HEK293 (cell line): ENCODE measurements around the gene STMND1.

Experiments
- CTCF ChIA-PET: fragments of 350-600 bp; formaldehyde crosslinking; extraction: SDS; loops from one replicate; lab custom pipeline; 2021; ENCODE audit warnings: antibody characterized with exemption; lab: Yijun Ruan, JAX
- POLR2A ChIA-PET: fragments of 300-600 bp; formaldehyde crosslinking; extraction: SDS; loops from one replicate; lab custom pipeline; 2020; ENCODE audit warnings: antibody characterized with exemption, inconsistent platforms; lab: Yijun Ruan, JAX
- H3K27ac ChIP-seq: fragments of 200-500 bp; sonication (Bioruptor generic); 2 replicates; pipeline ENCODE4 v1.5.1; 2014; ENCODE audit warnings: low read depth, low read length, control low read depth, inconsistent platforms; ENCODE audit errors: extremely low read depth
- H3K36me3 ChIP-seq, 2 experiments: fragments of 200-500 bp in 1 of 2; sonication (Bioruptor generic) in 1 of 2; 1 replicate in 1 of 2; 2 replicates in 1 of 2; pipeline ENCODE4 v1.5.1; 2014 to 2017; ENCODE audit warnings: inconsistent platforms in 2 of 2, low read length in 2 of 2; ENCODE audit not compliant: control insufficient read depth in 2 of 2, insufficient read depth in 1 of 2
- H3K4me1 ChIP-seq: fragments of 200-500 bp; sonication (Bioruptor generic); 2 replicates; pipeline ENCODE4 v1.5.1; 2014; ENCODE audit warnings: mild to moderate bottlenecking, low read length, inconsistent platforms; ENCODE audit not compliant: control insufficient read depth, insufficient read depth
- H3K4me3 ChIP-seq: 2 replicates; pipeline ENCODE4 v1.5.1; 2011; ENCODE audit warnings: low read depth, mild to moderate bottlenecking, control low read depth, low read length, moderate library complexity
- H3K9me3 ChIP-seq: fragments of 200-500 bp; sonication (Bioruptor generic); 2 replicates; pipeline ENCODE4 v1.5.1; 2014; ENCODE audit warnings: low read depth, low read length, inconsistent platforms; ENCODE audit not compliant: control insufficient read depth, insufficient read depth
- EGR2 ChIP-seq: fragments of 450-650 bp; formaldehyde crosslinking; IDR thresholded peaks from 2 replicates; pipeline ENCODE4 v1.5.1; 2016; ENCODE audit warnings: low read depth, missing biosample characterization, missing genetic modification characterization
- GFI1B ChIP-seq: fragments of 450-650 bp; formaldehyde crosslinking; IDR thresholded peaks from 2 replicates; pipeline ENCODE4 v1.5.1; 2016; ENCODE audit warnings: missing biosample characterization, missing genetic modification characterization
- KLF8 ChIP-seq: fragments of 450-650 bp; formaldehyde crosslinking; IDR thresholded peaks from 2 replicates; pipeline ENCODE4 v1.5.1; 2016; ENCODE audit warnings: missing biosample characterization, missing genetic modification characterization
- MYNN ChIP-seq: fragments of 450-650 bp; formaldehyde crosslinking; IDR thresholded peaks from 2 replicates; pipeline ENCODE4 v1.5.1; 2016; ENCODE audit warnings: missing biosample characterization, missing genetic modification characterization, borderline replicate concordance
- WT1 ChIP-seq: fragments of 450-650 bp; formaldehyde crosslinking; IDR thresholded peaks from 2 replicates; pipeline ENCODE4 v1.5.1; 2016; ENCODE audit warnings: missing biosample characterization, missing genetic modification characterization
- ZBTB20 ChIP-seq: fragments of 450-650 bp; formaldehyde crosslinking; IDR thresholded peaks from 2 replicates; pipeline ENCODE4 v1.5.1; 2016; ENCODE audit warnings: missing biosample characterization, missing genetic modification characterization
- ZBTB21 ChIP-seq: fragments of 450-650 bp; formaldehyde crosslinking; IDR thresholded peaks from 2 replicates; pipeline ENCODE4 v1.5.1; 2017; ENCODE audit warnings: missing biosample characterization, missing genetic modification characterization
- ZFHX2 ChIP-seq: fragments of 450-650 bp; formaldehyde crosslinking; conservative IDR thresholded peaks from 2 replicates; pipeline ENCODE4 v1.5.1; 2016; ENCODE audit warnings: missing biosample characterization, missing genetic modification characterization
- ZFP37 ChIP-seq: fragments of 450-650 bp; formaldehyde crosslinking; IDR thresholded peaks from 2 replicates; pipeline ENCODE4 v1.5.1; 2016; ENCODE audit warnings: missing biosample characterization, missing genetic modification characterization
- ZNF121 ChIP-seq: fragments of 450-650 bp; formaldehyde crosslinking; IDR thresholded peaks from 2 replicates; pipeline ENCODE4 v1.5.1; 2016; ENCODE audit warnings: missing biosample characterization, missing genetic modification characterization
- ZNF324 ChIP-seq: fragments of 450-650 bp; formaldehyde crosslinking; IDR thresholded peaks from 2 replicates; pipeline ENCODE4 v1.5.1; 2016; ENCODE audit warnings: missing biosample characterization, missing genetic modification characterization
- ZNF335 ChIP-seq: fragments of 450-650 bp; formaldehyde crosslinking; conservative IDR thresholded peaks from 2 replicates; pipeline ENCODE4 v1.5.1; 2016; ENCODE audit warnings: missing biosample characterization, missing genetic modification characterization
- ZNF558 ChIP-seq: fragments of 450-650 bp; formaldehyde crosslinking; IDR thresholded peaks from 2 replicates; pipeline ENCODE4 v1.5.1; 2016; ENCODE audit warnings: missing biosample characterization, missing genetic modification characterization
- ZNF561 ChIP-seq: fragments of 450-650 bp; IDR thresholded peaks from 2 replicates; pipeline ENCODE4 v1.5.1; 2018; ENCODE audit warnings: missing biosample characterization, missing genetic modification characterization, borderline replicate concordance
- ZNF629 ChIP-seq: fragments of 450-650 bp; formaldehyde crosslinking; IDR thresholded peaks from 2 replicates; pipeline ENCODE4 v1.5.1; 2017; ENCODE audit warnings: missing biosample characterization, missing genetic modification characterization
- ZNF76 ChIP-seq: fragments of 450-650 bp; formaldehyde crosslinking; IDR thresholded peaks from 2 replicates; pipeline ENCODE4; 2016; ENCODE audit warnings: low read depth, missing biosample characterization, missing genetic modification characterization, borderline replicate concordance
- ZNF843 ChIP-seq: fragments of 450-650 bp; formaldehyde crosslinking; IDR thresholded peaks from 2 replicates; pipeline ENCODE4 v1.5.1; 2016; ENCODE audit warnings: missing biosample characterization, missing genetic modification characterization
- TF ChIP-seq, protein P1 (sequence below): fragments of 450-650 bp; formaldehyde crosslinking; IDR thresholded peaks from 2 replicates; pipeline ENCODE4 v1.5.1; 2017; ENCODE audit warnings: missing biosample characterization, mild to moderate bottlenecking, missing genetic modification characterization, moderate library complexity
- TF ChIP-seq, protein P2 (sequence below): fragments of 450-650 bp; formaldehyde crosslinking; IDR thresholded peaks from 2 replicates; pipeline ENCODE4 v1.5.1; 2017; ENCODE audit warnings: missing biosample characterization, missing genetic modification characterization
- TF ChIP-seq, protein P3 (sequence below): fragments of 450-650 bp; formaldehyde crosslinking; optimal IDR thresholded peaks from 2 replicates; pipeline ENCODE3; 2016; ENCODE audit warnings: missing biosample characterization, mild to moderate bottlenecking, missing genetic modification characterization
- TF ChIP-seq, protein P4 (sequence below): fragments of 450-650 bp; formaldehyde crosslinking; IDR thresholded peaks from 2 replicates; pipeline ENCODE4 v1.5.1; 2016; ENCODE audit warnings: missing biosample characterization, missing genetic modification characterization

STMND1 gene

DNA sequence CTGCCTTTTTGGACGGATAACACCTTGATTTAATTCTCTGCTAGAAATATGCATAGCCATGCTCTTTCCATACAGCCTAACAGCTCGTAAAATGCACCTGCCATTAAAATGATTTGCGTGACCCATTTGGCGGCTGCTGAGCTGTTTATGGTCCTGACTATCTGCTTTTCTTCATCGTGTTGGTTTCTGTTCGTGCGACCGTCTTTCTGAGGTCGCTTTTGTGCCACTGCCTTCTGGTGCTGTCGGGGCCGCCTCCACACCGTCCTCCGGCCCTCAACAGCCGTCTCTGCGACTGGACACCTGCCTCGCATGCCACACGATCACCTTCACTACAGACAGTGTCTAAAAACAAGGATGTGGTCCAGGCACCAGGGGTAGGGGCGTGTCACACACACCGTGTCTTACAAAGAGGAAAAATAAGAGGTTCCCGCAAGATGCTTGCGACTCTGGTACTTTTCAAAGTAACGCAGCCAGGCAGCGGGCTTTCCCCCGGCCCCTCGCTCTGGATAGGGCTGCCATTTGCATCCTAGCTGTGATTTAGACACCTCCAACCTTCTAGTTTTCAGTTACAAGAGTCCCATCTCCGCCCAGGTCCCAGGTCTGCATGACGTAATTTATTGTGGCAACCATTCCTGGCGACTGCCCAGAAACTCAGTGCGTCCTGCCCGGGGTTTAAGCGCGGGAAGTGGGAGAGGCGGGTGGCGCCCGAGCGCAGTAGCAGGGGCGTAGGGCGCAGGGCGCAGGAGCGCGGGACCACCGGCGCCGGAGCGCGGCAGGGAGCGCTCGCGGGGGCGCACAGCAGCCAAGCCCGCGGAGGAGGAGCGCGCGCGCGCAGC, at the start of gene STMND1 (continued):
- TF ChIP-seq, protein P1, sequence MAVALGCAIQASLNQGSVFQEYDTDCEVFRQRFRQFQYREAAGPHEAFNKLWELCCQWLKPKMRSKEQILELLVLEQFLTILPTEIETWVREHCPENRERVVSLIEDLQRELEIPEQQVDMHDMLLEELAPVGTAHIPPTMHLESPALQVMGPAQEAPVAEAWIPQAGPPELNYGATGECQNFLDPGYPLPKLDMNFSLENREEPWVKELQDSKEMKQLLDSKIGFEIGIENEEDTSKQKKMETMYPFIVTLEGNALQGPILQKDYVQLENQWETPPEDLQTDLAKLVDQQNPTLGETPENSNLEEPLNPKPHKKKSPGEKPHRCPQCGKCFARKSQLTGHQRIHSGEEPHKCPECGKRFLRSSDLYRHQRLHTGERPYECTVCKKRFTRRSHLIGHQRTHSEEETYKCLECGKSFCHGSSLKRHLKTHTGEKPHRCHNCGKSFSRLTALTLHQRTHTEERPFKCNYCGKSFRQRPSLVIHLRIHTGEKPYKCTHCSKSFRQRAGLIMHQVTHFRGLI (tag by site-specific recombination), result peak; percentile 16; the same call in 1 of the 2 replicates
- TF ChIP-seq, protein P2, sequence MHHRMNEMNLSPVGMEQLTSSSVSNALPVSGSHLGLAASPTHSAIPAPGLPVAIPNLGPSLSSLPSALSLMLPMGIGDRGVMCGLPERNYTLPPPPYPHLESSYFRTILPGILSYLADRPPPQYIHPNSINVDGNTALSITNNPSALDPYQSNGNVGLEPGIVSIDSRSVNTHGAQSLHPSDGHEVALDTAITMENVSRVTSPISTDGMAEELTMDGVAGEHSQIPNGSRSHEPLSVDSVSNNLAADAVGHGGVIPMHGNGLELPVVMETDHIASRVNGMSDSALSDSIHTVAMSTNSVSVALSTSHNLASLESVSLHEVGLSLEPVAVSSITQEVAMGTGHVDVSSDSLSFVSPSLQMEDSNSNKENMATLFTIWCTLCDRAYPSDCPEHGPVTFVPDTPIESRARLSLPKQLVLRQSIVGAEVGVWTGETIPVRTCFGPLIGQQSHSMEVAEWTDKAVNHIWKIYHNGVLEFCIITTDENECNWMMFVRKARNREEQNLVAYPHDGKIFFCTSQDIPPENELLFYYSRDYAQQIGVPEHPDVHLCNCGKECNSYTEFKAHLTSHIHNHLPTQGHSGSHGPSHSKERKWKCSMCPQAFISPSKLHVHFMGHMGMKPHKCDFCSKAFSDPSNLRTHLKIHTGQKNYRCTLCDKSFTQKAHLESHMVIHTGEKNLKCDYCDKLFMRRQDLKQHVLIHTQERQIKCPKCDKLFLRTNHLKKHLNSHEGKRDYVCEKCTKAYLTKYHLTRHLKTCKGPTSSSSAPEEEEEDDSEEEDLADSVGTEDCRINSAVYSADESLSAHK (tag by site-specific recombination), result peak; percentile 61
- TF ChIP-seq ZNF324 (tag by site-specific recombination) (0 out of 2 replicates have a peak, but pooled peaks have one; percentile 44), EGR2 (tag by site-specific recombination) (peak; percentile 45), ZFP37 (tag by site-specific recombination) (peak; percentile 61; the same call in 1 of the 2 replicates), ZNF629 (tag by site-specific recombination) (peak; percentile 86), ZNF843 (peak; percentile 90), ZNF561 (tag by site-specific recombination) (peak; percentile 94), ZBTB20 (tag by site-specific recombination) (peak; percentile 96), ZNF76 (peak; percentile 48; the same call in 1 of the 2 replicates), GFI1B (tag by site-specific recombination) (peak; percentile 42), ZBTB21 (tag by site-specific recombination) (peak; percentile 48; the same call in 1 of the 2 replicates), MYNN (no peak), ZNF558 (tag by site-specific recombination) (peak; percentile 12; the same call in 1 of the 2 replicates), KLF8 (tag by site-specific recombination) (peak; percentile 72), WT1 (peak; percentile 9; the same call in 1 of the 2 replicates), ZNF121 (tag by site-specific recombination) (no peak)
- TF ChIP-seq, protein P3, sequence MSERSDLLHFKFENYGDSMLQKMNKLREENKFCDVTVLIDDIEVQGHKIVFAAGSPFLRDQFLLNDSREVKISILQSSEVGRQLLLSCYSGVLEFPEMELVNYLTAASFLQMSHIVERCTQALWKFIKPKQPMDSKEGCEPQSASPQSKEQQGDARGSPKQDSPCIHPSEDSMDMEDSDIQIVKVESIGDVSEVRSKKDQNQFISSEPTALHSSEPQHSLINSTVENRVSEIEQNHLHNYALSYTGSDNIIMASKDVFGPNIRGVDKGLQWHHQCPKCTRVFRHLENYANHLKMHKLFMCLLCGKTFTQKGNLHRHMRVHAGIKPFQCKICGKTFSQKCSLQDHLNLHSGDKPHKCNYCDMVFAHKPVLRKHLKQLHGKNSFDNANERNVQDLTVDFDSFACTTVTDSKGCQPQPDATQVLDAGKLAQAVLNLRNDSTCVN (tag by site-specific recombination), result peak; percentile 88
- TF ChIP-seq, protein P4, sequence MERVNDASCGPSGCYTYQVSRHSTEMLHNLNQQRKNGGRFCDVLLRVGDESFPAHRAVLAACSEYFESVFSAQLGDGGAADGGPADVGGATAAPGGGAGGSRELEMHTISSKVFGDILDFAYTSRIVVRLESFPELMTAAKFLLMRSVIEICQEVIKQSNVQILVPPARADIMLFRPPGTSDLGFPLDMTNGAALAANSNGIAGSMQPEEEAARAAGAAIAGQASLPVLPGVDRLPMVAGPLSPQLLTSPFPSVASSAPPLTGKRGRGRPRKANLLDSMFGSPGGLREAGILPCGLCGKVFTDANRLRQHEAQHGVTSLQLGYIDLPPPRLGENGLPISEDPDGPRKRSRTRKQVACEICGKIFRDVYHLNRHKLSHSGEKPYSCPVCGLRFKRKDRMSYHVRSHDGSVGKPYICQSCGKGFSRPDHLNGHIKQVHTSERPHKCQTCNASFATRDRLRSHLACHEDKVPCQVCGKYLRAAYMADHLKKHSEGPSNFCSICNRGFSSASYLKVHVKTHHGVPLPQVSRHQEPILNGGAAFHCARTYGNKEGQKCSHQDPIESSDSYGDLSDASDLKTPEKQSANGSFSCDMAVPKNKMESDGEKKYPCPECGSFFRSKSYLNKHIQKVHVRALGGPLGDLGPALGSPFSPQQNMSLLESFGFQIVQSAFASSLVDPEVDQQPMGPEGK (tag by site-specific recombination), result peak; percentile 73

DNA sequence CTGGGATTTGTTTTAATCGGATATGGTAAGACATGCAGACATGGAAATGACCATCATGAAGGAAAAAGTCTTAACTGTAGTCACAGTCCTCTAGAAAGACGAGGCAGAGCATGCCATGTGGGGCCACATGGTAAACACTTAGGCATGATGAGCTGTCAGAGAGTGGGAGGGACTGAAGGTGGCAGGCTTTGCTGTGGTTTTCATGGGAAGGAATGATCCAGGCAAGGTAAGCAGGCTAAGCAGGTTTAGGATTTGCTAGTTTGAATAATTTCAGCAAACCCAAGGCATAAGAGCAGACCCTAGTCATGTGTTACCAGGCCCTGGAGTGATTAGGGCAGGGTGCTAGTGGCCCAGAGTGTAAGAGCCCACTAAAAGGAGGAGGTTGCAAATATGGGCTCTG, 47.2 kb upstream of the STMND1 start:
- ChIA-PET POLR2A (no interaction called here), CTCF (interaction anchor here (1.3 kb wide), 1 partner anchor 39 kb away, joined by 4 read pairs; no protein-coding TSS in a partner anchor)

More for the DNA sequence above, 47.2 kb upstream of the STMND1 start:
- H3K4me3 ChIP-seq, result no peak overlapping the region
- H3K36me3 ChIP-seq, result no peaks in the 10 kb centered on the region
- TF ChIP-seq ZFHX2 (tag by site-specific recombination) (0 out of 2 replicates have a peak, but pooled peaks have one; percentile 40), ZNF335 (tag by site-specific recombination) (no peak), EGR2 (tag by site-specific recombination) (peak; percentile 37; the same call in 1 of the 2 replicates)
- TF ChIP-seq, all 188 proteins: peak for 2
- Histone ChIP-seq H3K9me3 (no peaks in the 10 kb centered on the region), H3K4me1 (no peaks in the 10 kb centered on the region), H3K27ac (no peak overlapping the region)
